ENCODE results near the gene BAX. TPM values are rescaled to one million over a fixed set of nuclear protein-coding genes. Genes with fewer than 3 reads are reported as not detected.

The BAX gene
- total RNA-seq, 1 experiment from 2014 or later, result 177 TPM

DNA sequence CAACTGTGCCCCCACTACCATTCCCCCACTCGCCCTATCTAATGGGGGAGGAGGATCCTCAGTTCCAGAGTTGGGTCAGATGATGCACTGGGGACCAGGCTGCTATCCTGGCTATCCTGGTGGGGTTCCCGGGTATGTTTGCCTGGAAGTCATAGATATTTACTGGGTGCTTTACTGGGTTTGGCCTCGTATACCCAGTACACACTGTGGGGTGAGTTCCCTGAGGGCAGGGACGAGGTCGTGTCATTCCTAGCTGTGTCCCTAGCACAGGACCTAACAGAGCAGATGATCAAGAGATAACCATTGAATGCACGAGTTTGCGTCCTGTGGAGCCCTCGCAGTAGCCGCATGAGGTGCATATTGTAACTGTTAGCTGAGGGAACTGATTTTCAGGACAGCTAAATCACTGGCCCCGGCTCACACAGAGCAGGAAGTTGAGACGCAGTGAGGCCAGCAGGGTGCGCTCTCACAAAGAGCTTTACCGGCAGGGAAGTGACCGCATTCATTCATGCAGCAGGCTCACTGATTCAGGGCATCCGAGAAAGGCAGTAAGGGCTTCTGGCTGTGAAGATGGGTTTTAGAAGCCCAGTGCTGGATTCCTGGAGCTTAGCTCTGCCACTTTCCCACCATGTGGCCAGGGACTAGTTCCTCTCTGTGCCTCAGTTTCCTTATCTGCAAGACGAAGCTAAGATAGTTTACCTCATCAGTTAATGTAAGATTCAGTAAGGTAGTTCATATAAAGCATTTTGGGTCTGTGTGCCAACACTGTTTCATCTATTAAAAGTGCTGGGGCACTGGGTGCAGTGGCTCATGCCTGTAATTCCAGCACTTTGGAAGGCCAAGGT is 45.0 kb downstream of the BAX start:
- DNase-seq (ENCODE audit: low spot score), result peak; percentile 38
- in situ Hi-C loops (cut with HindIII; ENCODE audit: low sequenced_read_pairs), result no loop called here

DNA sequence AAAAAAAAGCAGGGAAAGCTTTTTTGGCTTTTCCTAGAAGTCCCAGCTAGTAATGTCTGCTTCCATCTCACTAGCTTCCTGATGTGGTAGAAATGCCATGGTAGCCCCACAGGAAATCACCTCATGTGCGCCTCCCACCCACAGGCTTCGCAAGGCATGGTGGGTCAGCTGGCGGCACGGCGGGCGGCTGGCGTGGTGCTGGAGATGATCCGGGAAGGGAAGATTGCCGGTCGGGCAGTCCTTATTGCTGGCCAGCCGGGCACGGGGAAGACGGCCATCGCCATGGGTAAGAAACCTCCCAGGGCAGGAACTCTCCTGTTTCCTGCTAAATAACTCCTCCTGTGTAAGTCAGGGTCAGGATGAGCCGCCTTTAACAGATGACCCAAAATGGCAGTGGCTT is 49.5 kb downstream of the BAX start:
- no peak for DNase-seq (ENCODE audit: low spot score)
- in situ Hi-C loops (cut with HindIII; ENCODE audit: low sequenced_read_pairs), result no loop called here

DNA sequence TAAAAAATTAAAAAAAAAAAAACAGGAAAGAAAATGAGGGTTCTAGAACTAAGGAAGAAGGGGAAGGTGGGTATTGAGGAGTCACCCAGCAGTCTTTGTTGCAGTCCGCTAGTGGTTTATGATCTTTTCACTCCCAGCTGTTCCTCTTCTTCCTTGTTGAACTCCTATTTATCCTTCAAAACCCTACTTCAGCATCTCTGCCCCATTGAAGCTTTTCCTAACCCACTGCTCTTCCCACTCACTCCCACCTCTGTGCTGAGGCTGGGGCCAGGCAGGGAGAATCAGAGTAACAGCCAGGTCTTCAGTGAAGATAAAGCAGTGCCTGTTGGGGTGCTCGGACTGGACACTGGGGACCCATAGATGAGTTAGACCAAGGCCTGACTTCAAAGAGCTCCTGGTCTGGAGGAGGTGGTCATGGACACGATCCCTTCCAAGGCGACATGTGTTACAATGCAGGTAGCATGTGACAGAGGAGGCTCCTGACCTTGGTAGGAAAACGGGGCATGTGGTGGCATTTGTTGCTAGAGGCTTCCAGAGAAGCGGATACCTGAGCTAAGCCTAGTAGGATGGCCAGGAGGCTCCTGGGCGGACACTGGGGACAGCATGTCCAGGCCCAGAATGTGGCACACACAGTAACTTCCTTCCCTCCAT is 50.4 kb downstream of the BAX start:
- no peak for DNase-seq (ENCODE audit: low spot score)
- in situ Hi-C loops (cut with HindIII; ENCODE audit: low sequenced_read_pairs), result no loop called here

DNA sequence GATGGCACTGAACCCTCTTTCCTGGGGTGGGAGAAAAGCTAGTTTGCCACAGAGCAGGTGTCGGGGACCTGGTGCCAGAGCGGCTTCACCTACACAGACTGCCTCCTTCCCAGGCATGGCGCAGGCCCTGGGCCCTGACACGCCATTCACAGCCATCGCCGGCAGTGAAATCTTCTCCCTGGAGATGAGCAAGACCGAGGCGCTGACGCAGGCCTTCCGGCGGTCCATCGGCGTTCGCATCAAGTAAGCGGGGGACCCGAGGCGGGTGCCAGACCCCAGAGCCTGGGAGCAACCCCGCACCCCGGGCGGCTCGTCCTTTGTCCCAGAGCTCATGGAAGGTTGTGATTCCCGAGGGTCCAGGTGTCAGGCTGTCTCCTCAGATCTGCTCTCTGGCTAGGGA is 52.2 kb downstream of the BAX start:
- no peak for DNase-seq (ENCODE audit: low spot score)
- in situ Hi-C loops (cut with HindIII; ENCODE audit: low sequenced_read_pairs), result no loop called here

DNA sequence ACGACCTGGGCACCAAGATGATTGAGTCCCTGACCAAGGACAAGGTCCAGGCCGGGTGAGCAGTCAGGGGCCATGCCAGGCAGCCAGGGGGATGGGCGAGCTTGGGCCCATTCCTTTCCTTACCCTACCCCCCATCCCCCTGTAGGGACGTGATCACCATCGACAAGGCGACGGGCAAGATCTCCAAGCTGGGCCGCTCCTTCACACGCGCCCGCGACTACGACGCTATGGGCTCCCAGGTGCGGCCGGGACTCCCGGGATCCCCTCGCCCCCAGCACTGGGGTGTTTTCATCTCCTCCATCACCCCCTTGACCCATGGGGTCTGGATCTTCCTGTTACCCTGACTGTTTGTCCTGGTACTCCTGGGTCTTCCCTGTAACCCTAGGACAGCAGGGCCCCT is 55.2 kb downstream of the BAX start:
- in situ Hi-C loops (cut with HindIII; ENCODE audit: low sequenced_read_pairs), result no loop called here
- no peak for DNase-seq (ENCODE audit: low spot score)

DNA sequence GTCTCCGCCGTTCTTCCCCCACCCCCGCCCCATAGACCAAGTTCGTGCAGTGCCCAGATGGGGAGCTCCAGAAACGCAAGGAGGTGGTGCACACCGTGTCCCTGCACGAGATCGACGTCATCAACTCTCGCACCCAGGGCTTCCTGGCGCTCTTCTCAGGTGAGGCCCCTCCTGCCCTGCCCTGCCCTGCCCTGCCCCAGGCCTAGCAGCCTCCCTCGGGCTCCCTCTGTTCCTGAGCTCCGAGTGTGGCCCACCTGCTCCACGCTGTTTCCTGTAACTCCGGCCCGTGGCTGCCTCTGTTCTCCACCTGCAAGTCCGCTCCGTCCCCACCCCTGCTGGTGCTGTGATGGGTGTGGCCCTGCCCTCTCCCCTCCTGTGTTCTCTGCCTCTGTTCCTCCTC is 55.8 kb downstream of the BAX start:
- no peak for DNase-seq (ENCODE audit: low spot score)
- in situ Hi-C loops (cut with HindIII; ENCODE audit: low sequenced_read_pairs), result no loop called here

DNA sequence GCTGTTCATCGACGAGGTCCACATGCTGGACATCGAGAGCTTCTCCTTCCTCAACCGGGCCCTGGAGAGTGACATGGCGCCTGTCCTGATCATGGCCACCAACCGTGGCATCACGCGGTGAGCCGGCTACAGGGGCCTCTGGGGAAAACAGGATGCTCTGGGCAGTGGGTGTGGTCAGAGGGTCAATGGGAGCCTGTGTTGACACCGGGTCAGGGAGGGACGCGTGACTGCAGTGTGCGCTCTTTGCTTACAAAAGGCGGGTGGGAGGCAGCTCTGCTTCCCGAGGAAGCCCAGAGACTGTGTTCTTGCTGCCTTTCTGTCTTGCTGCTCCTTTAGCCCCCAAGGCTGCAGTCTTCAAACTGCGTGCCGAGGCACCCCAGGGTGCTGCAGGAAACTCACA is 56.5 kb downstream of the BAX start:
- no peak for DNase-seq (ENCODE audit: low spot score)
- in situ Hi-C loops (cut with HindIII; ENCODE audit: low sequenced_read_pairs), result no loop called here

Other genes with a start within 250 kb of the BAX start
- gene MAMSTR, start 235.2 kb upstream of the BAX start, total RNA-seq (2014; rRNA removed; shearing (Covaris generic)), result 0.37 and 1.5 TPM in 2 replicates
- gene RASIP1, start 214.3 kb upstream of the BAX start, total RNA-seq (2014; rRNA removed; shearing (Covaris generic)), result 2.8 and 27.4 TPM in 2 replicates
- gene IZUMO1, start 208.0 kb upstream of the BAX start, total RNA-seq (2014; rRNA removed; shearing (Covaris generic)), result not detected in 2 replicates
- gene FUT1, start 202.2 kb upstream of the BAX start, total RNA-seq (2014; rRNA removed; shearing (Covaris generic)), result not detected in 2 replicates
- not detected in 2 replicates for gene FGF21, start 199.4 kb upstream of the BAX start, total RNA-seq (2014; rRNA removed; shearing (Covaris generic))
- gene BCAT2, start 143.8 kb upstream of the BAX start, total RNA-seq (2014; rRNA removed; shearing (Covaris generic)), result 43.4 and 44.1 TPM in 2 replicates
- 62.8 and 69.0 TPM in 2 replicates for gene HSD17B14, start 118.4 kb upstream of the BAX start, total RNA-seq (2014; rRNA removed; shearing (Covaris generic))
- 12.4 and 20.4 TPM in 2 replicates for gene PLEKHA4, start 86.3 kb upstream of the BAX start, total RNA-seq (2014; rRNA removed; shearing (Covaris generic))
- gene PPP1R15A, start 82.5 kb upstream of the BAX start, total RNA-seq (2014; rRNA removed; shearing (Covaris generic)), result 44.0 and 58.7 TPM in 2 replicates
- gene TULP2, start 56.1 kb upstream of the BAX start, total RNA-seq (2014; rRNA removed; shearing (Covaris generic)), result not detected in 2 replicates
- 201 and 252 TPM in 2 replicates for gene NUCB1, start 54.6 kb upstream of the BAX start, total RNA-seq (2014; rRNA removed; shearing (Covaris generic))
- 3.0 and 4.2 TPM in 2 replicates for gene DHDH, start 21.2 kb upstream of the BAX start, total RNA-seq (2014; rRNA removed; shearing (Covaris generic))
- 4,146 and 4,408 TPM in 2 replicates for gene FTL, start 10.4 kb downstream of the BAX start, total RNA-seq (2014; rRNA removed; shearing (Covaris generic))
- gene GYS1, start 38.4 kb downstream of the BAX start, total RNA-seq (2014; rRNA removed; shearing (Covaris generic)), result 41.3 and 43.2 TPM in 2 replicates
- 426 and 535 TPM in 2 replicates for gene RUVBL2, start 39.0 kb downstream of the BAX start, total RNA-seq (2014; rRNA removed; shearing (Covaris generic))
- not detected in 2 replicates for gene LHB, start 62.2 kb downstream of the BAX start, total RNA-seq (2014; rRNA removed; shearing (Covaris generic))
- gene CGB3, start 69.5 kb downstream of the BAX start, total RNA-seq (2014; rRNA removed; shearing (Covaris generic)), result not detected in 2 replicates
- not detected in 2 replicates for gene CGB2, start 77.0 kb downstream of the BAX start, total RNA-seq (2014; rRNA removed; shearing (Covaris generic))
- gene CGB1, start 82.0 kb downstream of the BAX start, total RNA-seq (2014; rRNA removed; shearing (Covaris generic)), result not detected in 2 replicates
- not detected in 2 replicates for gene CGB5, start 89.0 kb downstream of the BAX start, total RNA-seq (2014; rRNA removed; shearing (Covaris generic))
- gene CGB8, start 94.2 kb downstream of the BAX start, total RNA-seq (2014; rRNA removed; shearing (Covaris generic)), result not detected in 2 replicates
- gene CGB7, start 102.9 kb downstream of the BAX start, total RNA-seq (2014; rRNA removed; shearing (Covaris generic)), result 4.8 and 7.2 TPM in 2 replicates
- 11.5 and 18.3 TPM in 2 replicates for gene NTF4, start 109.9 kb downstream of the BAX start, total RNA-seq (2014; rRNA removed; shearing (Covaris generic))
- gene KCNA7, start 117.8 kb downstream of the BAX start, total RNA-seq (2014; rRNA removed; shearing (Covaris generic)), result 0.06 TPM in 1 of 2 replicates, not detected in the other
- 326 and 361 TPM in 2 replicates for gene SNRNP70, start 130.6 kb downstream of the BAX start, total RNA-seq (2014; rRNA removed; shearing (Covaris generic))
- 19.1 and 32.2 TPM in 2 replicates for gene LIN7B, start 159.5 kb downstream of the BAX start, total RNA-seq (2014; rRNA removed; shearing (Covaris generic))
- 0.74 TPM in 1 of 2 replicates, not detected in the other for gene C19orf73, start 164.3 kb downstream of the BAX start, total RNA-seq (2014; rRNA removed; shearing (Covaris generic))
- gene PPFIA3, start 164.7 kb downstream of the BAX start, total RNA-seq (2014; rRNA removed; shearing (Covaris generic)), result 101 and 111 TPM in 2 replicates
- 4.6 and 7.2 TPM in 2 replicates for gene HRC, start 200.5 kb downstream of the BAX start, total RNA-seq (2014; rRNA removed; shearing (Covaris generic))
- 17.5 and 18.6 TPM in 2 replicates for gene TRPM4, start 202.9 kb downstream of the BAX start, total RNA-seq (2014; rRNA removed; shearing (Covaris generic))

Data from G401 (cell line).